NCI-H345 treated with DMSO at 0.1 percent for 48 hours (cell line): ENCODE data around the gene SARS1.

Experiments
- DNase-seq: peaks from one replicate; lab custom pipeline; 2025; ENCODE audit not compliant: unreplicated experiment; lab: John Stamatoyannopoulos, UW

SARS1 gene

GRCh38 chr1:109225711-109226445 lies 12.2 kb downstream of the SARS1 start:
- DNase-seq: no peak

DNA sequence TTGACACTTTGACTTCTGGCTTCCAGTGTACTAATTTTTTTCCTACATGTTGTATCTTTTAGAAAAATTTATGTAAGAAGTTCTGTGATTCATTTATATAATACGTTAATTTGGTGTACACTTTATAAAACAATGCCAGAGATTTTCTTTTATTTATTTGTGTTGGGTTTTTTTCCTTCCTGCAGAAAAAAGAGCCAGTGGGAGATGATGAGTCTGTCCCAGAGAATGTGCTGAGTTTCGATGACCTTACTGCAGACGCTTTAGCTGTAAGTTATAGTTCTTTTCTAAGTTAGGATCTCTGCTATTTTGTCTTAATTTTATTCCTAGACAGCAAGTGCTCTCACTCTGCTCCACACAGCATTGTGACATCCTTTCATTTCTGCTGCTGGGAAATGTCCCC lies 14.4 kb downstream of the SARS1 start:
- no peak for DNase-seq

DNA sequence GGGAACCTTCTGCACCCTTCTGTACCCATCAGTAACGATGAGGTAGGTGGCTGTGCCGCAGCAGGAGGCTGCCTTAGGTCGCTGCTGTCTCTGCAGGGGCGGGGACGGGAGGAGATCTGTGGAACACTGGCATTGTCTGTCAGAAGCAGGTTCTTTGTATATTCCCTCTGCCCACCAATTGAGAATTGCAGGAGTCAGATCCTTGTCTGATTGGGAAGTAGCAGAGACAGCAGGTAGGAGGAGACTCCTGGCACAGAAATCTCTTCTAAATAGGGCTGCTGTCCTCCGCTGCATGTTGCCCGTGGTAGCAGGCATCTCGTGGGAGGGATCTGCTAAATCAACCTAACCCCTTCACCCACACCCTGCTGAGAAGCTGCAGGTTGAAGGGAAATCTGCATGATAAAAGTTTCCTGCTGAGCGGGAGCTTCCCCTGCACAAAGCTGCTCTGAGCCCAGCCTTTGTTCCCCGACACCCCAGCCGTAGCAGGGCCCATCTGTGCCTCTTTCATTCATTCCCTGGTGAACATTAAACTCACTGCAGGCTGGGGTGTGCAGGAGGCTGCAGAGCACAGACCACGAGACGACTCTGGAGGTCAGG lies 15.9 kb downstream of the SARS1 start:
- DNase-seq: peak; percentile 95

- DNase-seq: no peak
These were observed 17.3 kb downstream of the SARS1 start for GRCh38 chr1:109231066-109231465.

GRCh38 chr1:109235137-109235536 lies 21.4 kb downstream of the SARS1 start:
- DNase-seq: no peak

DNA sequence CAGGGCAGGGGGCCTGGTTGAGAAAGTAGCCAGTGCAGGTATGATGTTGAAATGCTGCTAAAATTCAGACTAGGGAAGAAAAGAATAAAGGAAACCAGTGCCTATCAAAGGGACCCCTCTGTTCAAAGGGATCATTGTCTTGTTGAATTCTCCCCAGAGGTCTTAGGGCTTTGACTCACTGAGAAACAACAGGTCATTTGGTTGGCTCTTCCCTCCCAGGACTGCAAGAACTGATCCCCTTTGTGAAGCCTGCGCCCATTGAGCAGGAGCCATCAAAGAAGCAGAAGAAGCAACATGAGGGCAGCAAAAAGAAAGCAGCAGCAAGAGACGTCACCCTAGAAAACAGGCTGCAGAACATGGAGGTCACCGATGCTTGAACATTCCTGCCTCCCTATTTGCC lies 23.8 kb downstream of the SARS1 start:
- no peak for DNase-seq

DNA sequence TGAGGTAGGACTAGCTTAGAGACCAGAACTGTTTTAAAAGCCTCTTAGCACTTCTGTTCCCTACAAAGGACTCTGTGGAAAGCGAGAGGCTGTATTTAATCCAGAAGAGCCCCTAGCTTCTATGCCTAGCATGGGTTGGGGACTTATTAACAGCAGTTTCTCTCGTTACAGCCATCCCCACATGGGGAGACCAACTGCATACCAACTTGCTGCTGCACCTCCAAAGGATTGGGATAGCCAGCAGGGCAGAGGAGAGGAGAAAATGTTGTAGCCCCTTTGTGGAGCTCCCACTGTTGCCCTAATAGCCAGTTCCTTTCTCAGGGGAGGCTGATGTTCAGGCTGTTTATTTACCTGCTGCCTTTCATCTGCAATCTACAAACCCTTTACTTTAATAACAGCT lies 24.7 kb downstream of the SARS1 start:
- DNase-seq: no peak

DNA sequence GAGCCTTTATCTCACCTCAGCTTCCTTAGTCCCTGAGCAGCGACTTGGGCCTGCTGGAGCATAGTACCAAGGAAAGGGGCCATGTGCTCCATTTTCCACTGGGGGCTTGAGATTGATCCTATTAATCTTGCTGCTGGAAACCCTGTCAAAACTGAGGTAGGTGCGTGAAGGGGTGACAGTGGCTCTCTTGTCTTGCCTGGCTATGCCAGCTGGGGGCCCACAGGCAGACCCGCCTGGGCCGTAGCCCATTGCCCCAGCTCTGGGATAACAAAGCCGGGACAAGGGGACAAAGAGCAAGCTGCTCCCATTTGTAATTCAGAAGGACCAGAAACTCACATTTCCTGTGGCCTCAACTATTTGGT lies 25.3 kb downstream of the SARS1 start:
- DNase-seq: no peak

- DNase-seq: peak; percentile 37
These were observed 25.8 kb downstream of the SARS1 start for GRCh38 chr1:109239409-109240068.

- peak; percentile 22 for DNase-seq
These were observed 26.7 kb downstream of the SARS1 start for GRCh38 chr1:109240158-109241152.

DNA sequence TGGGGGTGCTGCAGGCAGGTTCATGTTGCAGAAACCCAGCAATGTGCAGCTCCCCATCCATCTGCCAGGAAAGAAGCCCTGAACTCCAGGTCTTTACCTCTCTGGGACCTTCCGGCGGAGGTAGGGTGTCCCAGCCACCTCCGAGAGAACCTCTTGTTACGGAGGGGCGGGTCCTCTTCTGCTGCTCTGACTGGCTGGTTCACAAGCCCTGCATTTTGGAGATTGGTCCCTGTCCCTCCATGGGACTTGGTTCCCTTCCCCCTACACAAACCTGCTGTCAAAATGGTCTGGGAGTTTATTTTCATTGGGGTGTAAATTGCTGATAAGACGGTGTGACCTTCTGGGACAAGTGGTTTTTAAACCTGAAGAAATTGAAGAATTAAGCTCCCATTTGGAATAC lies 27.6 kb downstream of the SARS1 start:
- DNase-seq: no peak

GRCh38 chr1:109241841-109242345 lies 28.2 kb downstream of the SARS1 start:
- DNase-seq: no peak

DNA sequence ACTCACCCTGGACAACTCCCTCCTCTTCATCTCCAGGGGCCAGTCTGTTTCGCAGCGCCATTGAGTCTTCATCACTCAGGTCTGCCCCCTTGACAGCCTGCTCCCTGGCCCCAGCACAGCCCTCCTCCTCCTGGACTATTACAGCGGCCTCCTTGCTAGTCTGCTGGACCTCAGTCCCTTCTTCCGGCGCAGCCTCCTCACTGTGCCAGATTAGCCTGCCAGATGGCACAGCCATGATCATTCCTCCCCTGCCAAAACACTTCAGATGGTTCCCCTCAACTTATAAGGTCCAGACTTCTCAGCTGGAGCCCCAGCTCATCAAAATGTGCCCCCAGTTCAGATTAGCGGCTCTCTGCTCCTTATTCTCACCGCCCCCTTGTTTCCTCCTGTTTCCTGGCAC lies 28.7 kb downstream of the SARS1 start:
- DNase-seq: no peak

- DNase-seq: no peak
These were observed 29.5 kb downstream of the SARS1 start for GRCh38 chr1:109243221-109243620.

DNA sequence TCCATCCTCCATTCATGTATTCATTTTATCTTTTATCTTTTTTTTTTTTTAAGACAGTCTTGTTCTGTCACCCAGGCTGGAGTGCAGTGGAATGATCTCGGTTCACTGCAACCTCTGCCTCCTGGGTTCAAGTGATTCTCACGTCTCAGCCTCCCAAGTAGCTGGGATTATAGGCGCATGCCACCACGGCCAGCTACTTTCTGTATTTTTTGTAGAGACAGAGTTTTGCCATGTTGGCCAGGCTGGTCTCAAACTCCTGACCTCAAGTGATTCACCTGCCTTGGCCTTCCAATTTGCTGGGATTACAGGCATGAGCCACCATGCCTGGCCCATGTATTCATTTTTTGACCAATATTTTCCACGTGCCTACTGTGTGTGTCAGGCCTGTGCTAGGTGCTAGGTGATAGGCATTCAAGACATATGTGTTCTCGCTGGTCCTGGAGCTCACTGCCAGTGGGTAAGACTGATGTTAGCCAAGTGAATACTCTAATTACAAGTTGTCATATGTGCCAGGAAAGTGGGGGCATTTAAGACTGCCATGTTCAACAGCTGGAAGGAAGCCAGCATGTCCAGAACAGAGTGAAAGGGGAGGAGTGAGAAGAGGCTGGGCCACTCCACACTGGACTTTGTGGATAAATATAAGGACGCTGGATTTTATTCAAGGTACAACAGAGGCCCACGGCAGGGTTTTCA lies 30.3 kb downstream of the SARS1 start:
- DNase-seq: no peak

- no peak for DNase-seq
These were observed 32.4 kb downstream of the SARS1 start for GRCh38 chr1:109246141-109246551.

DNA sequence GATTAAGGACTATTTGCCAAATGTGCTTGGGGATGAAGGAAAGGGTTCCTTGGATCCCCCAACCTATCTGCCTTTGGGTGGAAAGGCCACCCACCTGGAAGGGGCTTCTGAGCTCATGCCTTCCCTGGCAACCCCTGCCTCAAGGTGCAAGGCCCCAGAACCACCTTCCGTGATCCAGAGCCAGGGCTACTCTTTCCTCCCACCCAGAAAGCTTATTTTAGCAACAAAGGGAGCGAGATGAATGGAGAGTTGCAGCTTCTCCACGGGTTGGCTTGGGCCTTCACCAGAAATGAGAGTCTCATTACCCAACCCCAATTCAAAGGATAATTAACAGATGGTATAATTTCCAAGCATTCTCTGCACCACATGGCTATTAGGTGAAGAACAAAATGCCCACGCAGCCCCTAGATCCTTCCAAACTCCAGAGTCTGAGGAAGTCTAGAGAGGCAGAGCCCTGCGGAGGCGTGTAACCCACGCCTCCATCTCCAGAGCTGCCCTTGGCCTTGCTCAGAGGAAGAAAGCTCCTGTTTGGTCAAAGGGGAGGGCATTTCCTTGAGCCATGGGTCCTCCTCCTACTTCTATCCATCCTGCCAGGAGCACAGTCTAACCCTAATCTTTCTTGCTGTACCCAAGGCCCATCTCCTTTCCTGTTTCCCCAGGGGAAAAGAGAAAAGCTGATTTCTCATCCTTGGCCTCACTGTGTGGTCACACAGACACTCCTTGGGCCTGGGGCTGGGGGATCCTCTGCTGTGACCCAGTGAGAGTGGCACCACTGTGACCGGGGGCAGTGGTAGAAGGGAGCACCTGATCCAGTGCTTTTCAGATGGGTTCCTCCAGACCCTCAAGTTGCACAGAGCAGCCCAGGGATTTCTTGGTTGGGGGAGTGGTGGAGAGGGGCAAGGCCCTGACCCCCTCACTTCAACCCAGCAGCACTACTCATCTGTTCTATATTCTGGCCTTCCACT lies 34.0 kb downstream of the SARS1 start:
- no peak for DNase-seq

DNA sequence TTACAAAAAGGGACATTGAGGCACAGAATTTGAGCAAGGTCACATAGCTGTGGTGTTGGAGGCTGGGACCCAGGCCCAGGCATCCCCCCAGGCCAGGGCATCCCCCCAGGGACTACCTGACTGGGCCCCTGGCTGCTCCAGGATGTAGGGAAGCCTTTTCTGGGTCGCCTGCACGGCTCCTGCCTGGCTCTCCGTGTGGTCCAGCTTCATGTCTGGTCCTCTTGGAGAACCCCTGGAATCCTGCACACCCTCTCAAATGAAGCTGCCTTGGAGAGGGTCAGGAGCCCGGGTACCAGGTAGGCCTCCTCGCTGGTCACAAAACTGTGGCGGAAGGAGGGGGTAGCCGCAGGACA lies 34.7 kb downstream of the SARS1 start:
- no peak for DNase-seq
